ENCODE measurements around the gene SYF2.

Gene SYF2

GRCh38 chr1:25180996-25181395, 51.3 kb downstream of the SYF2 start:
- no peak overlapping the region for H3K9ac ChIP-seq (ENCODE audit: low read depth, low read length)
- no peak overlapping the region for H3K27ac ChIP-seq (ENCODE audit: low read depth, low read length)

GRCh38 chr1:25178917-25179561, 53.3 kb downstream of the SYF2 start:
- H3K4me1 ChIP-seq (ENCODE audit: control insufficient read depth, insufficient read depth, low read length) = no peaks in the 10 kb centered on the region
- no peaks in the 10 kb centered on the region for H3K36me3 ChIP-seq (ENCODE audit: control insufficient read depth, insufficient read depth, low read length)
- H3K4me3 ChIP-seq (ENCODE audit: low read depth, low read length) = no peak overlapping the region
- H3K27ac ChIP-seq (ENCODE audit: low read depth, low read length) = no peak overlapping the region
- no peaks in the 10 kb centered on the region for H3K27me3 ChIP-seq (ENCODE audit: control insufficient read depth, insufficient read depth, low read length)
- H3K9ac ChIP-seq (ENCODE audit: low read depth, low read length) = no peak overlapping the region
- no peaks in the 10 kb centered on the region for H3K9me3 ChIP-seq (ENCODE audit: control insufficient read depth, insufficient read depth, low read length)

More at GRCh38 chr1:25180996-25181395, 51.3 kb downstream of the SYF2 start:
- Histone ChIP-seq H3K27me3 (ENCODE audit: control insufficient read depth, insufficient read depth, low read length) (no peaks in the 10 kb centered on the region), H3K4me1 (ENCODE audit: control insufficient read depth, insufficient read depth, low read length) (no peaks in the 10 kb centered on the region), H3K4me3 (ENCODE audit: low read depth, low read length) (no peak overlapping the region), H3K36me3 (ENCODE audit: control insufficient read depth, insufficient read depth, low read length) (no peaks in the 10 kb centered on the region), H3K9me3 (ENCODE audit: control insufficient read depth, insufficient read depth, low read length) (no peaks in the 10 kb centered on the region)

- no peaks in the 10 kb centered on the region for H3K9me3 ChIP-seq (ENCODE audit: control insufficient read depth, insufficient read depth, low read length)
- H3K4me3 ChIP-seq (ENCODE audit: low read depth, low read length) = no peak overlapping the region
- no peaks in the 10 kb centered on the region for H3K27me3 ChIP-seq (ENCODE audit: control insufficient read depth, insufficient read depth, low read length)
- H3K27ac ChIP-seq (ENCODE audit: low read depth, low read length) = no peak overlapping the region
- no peaks in the 10 kb centered on the region for H3K4me1 ChIP-seq (ENCODE audit: control insufficient read depth, insufficient read depth, low read length)
- no peaks in the 10 kb centered on the region for H3K36me3 ChIP-seq (ENCODE audit: control insufficient read depth, insufficient read depth, low read length)
- no peak overlapping the region for H3K9ac ChIP-seq (ENCODE audit: low read depth, low read length)
These were observed 57.3 kb downstream of the SYF2 start for GRCh38 chr1:25174730-25175612.

GRCh38 chr1:25174363-25174729, 58.0 kb downstream of the SYF2 start:
- Histone ChIP-seq H3K36me3 (ENCODE audit: control insufficient read depth, insufficient read depth, low read length) (no peaks in the 10 kb centered on the region), H3K27ac (ENCODE audit: low read depth, low read length) (no peak overlapping the region), H3K9ac (ENCODE audit: low read depth, low read length) (no peak overlapping the region), H3K4me1 (ENCODE audit: control insufficient read depth, insufficient read depth, low read length) (no peaks in the 10 kb centered on the region), H3K27me3 (ENCODE audit: control insufficient read depth, insufficient read depth, low read length) (no peaks in the 10 kb centered on the region), H3K9me3 (ENCODE audit: control insufficient read depth, insufficient read depth, low read length) (no peaks in the 10 kb centered on the region), H3K4me3 (ENCODE audit: low read depth, low read length) (no peak overlapping the region)

DNA sequence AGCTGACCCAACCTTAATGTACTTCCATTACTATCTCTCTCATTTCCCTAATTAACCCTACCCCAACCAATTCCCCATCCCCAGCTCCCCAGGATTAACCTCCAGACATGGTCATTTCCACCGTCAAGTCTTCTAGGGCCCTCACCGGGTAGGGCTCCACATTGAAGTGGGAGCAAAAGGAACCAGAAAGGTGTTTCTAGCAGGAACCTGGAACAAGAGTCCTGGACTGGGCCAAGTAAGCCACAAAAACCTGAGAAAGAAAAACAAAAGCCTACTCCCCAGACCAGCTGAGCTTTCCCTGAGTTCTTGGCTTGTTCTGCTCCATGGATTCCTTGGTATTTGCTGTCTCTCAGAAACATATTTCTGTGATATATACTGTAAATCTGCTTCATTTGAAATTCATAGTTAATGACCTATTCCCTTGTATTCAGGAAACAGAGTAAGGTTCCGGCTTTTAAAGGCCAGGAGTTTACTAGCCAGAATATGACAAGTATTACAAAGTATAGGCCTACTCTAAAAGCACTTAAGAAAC, 58.4 kb downstream of the SYF2 start:
- Histone ChIP-seq H3K4me3 (ENCODE audit: low read depth, low read length) (no peak overlapping the region), H3K36me3 (ENCODE audit: control insufficient read depth, insufficient read depth, low read length) (no peaks in the 10 kb centered on the region), H3K9me3 (ENCODE audit: control insufficient read depth, insufficient read depth, low read length) (no peaks in the 10 kb centered on the region), H3K27ac (ENCODE audit: low read depth, low read length) (no peak overlapping the region), H3K9ac (ENCODE audit: low read depth, low read length) (no peak overlapping the region), H3K4me1 (ENCODE audit: control insufficient read depth, insufficient read depth, low read length) (0 out of 2 replicates have a peak, but pooled peaks cover 2% of the 10 kb centered on the region), H3K27me3 (ENCODE audit: control insufficient read depth, insufficient read depth, low read length) (no peaks in the 10 kb centered on the region)
